ENCODE results near the gene FNBP1L.

Gene FNBP1L

GRCh38 chr1:93591676-93592550, 144.0 kb downstream of the FNBP1L start:
- DNase-seq (ENCODE audit: low read depth, low spot score), result no peak

- DNase-seq (ENCODE audit: low read depth, low spot score), result no peak
Observed at GRCh38 chr1:93592551-93592949, 144.6 kb downstream of the FNBP1L start.

- no peak for DNase-seq (ENCODE audit: low read depth, low spot score)
Observed at GRCh38 chr1:93593854-93594602, 146.1 kb downstream of the FNBP1L start.

- DNase-seq (ENCODE audit: low read depth, low spot score), result no peak
Observed at GRCh38 chr1:93594603-93594880, 146.6 kb downstream of the FNBP1L start.

- DNase-seq (ENCODE audit: low read depth, low spot score), result no peak
Observed at GRCh38 chr1:93595266-93595665, 147.3 kb downstream of the FNBP1L start.

GRCh38 chr1:93595743-93596142, 147.8 kb downstream of the FNBP1L start:
- no peak for DNase-seq (ENCODE audit: low read depth, low spot score)

GRCh38 chr1:93596329-93597089, 148.6 kb downstream of the FNBP1L start:
- no peak for DNase-seq (ENCODE audit: low read depth, low spot score)

- DNase-seq (ENCODE audit: low read depth, low spot score), result no peak
Observed at GRCh38 chr1:93597709-93598108, 149.8 kb downstream of the FNBP1L start.

- no peak for DNase-seq (ENCODE audit: low read depth, low spot score)
Observed at GRCh38 chr1:93598396-93598795, 150.5 kb downstream of the FNBP1L start.

GRCh38 chr1:93598861-93599439, 151.0 kb downstream of the FNBP1L start:
- no peak for DNase-seq (ENCODE audit: low read depth, low spot score)

- DNase-seq (ENCODE audit: low read depth, low spot score), result no peak
Observed at GRCh38 chr1:93599479-93599878, 151.6 kb downstream of the FNBP1L start.

- DNase-seq (ENCODE audit: low read depth, low spot score), result no peak
Observed at GRCh38 chr1:93600663-93601062, 152.7 kb downstream of the FNBP1L start.

- DNase-seq (ENCODE audit: low read depth, low spot score), result no peak
Observed at GRCh38 chr1:93601686-93602085, 153.8 kb downstream of the FNBP1L start.

- no peak for DNase-seq (ENCODE audit: low read depth, low spot score)
Observed at GRCh38 chr1:93602101-93602500, 154.2 kb downstream of the FNBP1L start.

GRCh38 chr1:93603106-93603505, 155.2 kb downstream of the FNBP1L start:
- no peak for DNase-seq (ENCODE audit: low read depth, low spot score)

- DNase-seq (ENCODE audit: low read depth, low spot score), result no peak
Observed at GRCh38 chr1:93603601-93604000, 155.7 kb downstream of the FNBP1L start.
